NCI-H2107 treated with DMSO at 0.1 percent for 48 hours (cell line): ENCODE measurements around the gene DDIAS.
A peak's percentile ranks its signal among the peaks of the same experiment; 100 is the strongest.
"Not testable (repeated sequence)": the region's sequence is repeated elsewhere in the genome, so short reads cannot be mapped to it uniquely, and the experiment has no call there.

Experiments
- DNase-seq: peaks from one replicate; lab custom pipeline; 2025; ENCODE audit not compliant: unreplicated experiment; lab: John Stamatoyannopoulos, UW

Gene DDIAS

GRCh38 chr11:82920227-82920626 lies 18.7 kb downstream of the DDIAS start:
- not testable (repeated sequence) for DNase-seq

- not testable (repeated sequence) for DNase-seq
Observed at GRCh38 chr11:82922396-82923173, 21.0 kb downstream of the DDIAS start.

- DNase-seq = no peak
Observed at GRCh38 chr11:82924522-82925224, 23.1 kb downstream of the DDIAS start.

- peak; percentile 53 for DNase-seq
Observed at GRCh38 chr11:82927264-82927880, 25.8 kb downstream of the DDIAS start.

GRCh38 chr11:82929121-82929520 lies 27.6 kb downstream of the DDIAS start:
- DNase-seq = no peak

- DNase-seq = no peak
Observed at GRCh38 chr11:82930229-82930628, 28.7 kb downstream of the DDIAS start.

- no peak for DNase-seq
Observed at GRCh38 chr11:82930734-82931133, 29.2 kb downstream of the DDIAS start.

GRCh38 chr11:82932564-82932963 lies 31.0 kb downstream of the DDIAS start:
- DNase-seq = no peak

- no peak for DNase-seq
Observed at GRCh38 chr11:82936261-82936660, 34.7 kb downstream of the DDIAS start.

- DNase-seq = no peak
Observed at GRCh38 chr11:82937554-82937953, 36.0 kb downstream of the DDIAS start.

- no peak for DNase-seq
Observed at GRCh38 chr11:82939456-82939855, 37.9 kb downstream of the DDIAS start.

- no peak for DNase-seq
Observed at GRCh38 chr11:82942376-82942775, 40.8 kb downstream of the DDIAS start.

GRCh38 chr11:82943430-82943829 lies 41.9 kb downstream of the DDIAS start:
- DNase-seq = not testable (repeated sequence)

- DNase-seq = no peak
Observed at GRCh38 chr11:82944198-82944597, 42.7 kb downstream of the DDIAS start.

- DNase-seq = not testable (repeated sequence)
Observed at GRCh38 chr11:82945041-82945440, 43.5 kb downstream of the DDIAS start.

- no peak for DNase-seq
Observed at GRCh38 chr11:82945682-82946081, 44.1 kb downstream of the DDIAS start.

GRCh38 chr11:82949352-82949751 lies 47.8 kb downstream of the DDIAS start:
- DNase-seq = no peak

GRCh38 chr11:82950502-82950901 lies 49.0 kb downstream of the DDIAS start:
- DNase-seq = not testable (repeated sequence)

GRCh38 chr11:82955736-82956453 lies 54.4 kb downstream of the DDIAS start:
- not testable (repeated sequence) for DNase-seq

GRCh38 chr11:82959987-82960778 lies 58.6 kb downstream of the DDIAS start:
- DNase-seq = no peak

GRCh38 chr11:82960779-82961143 lies 59.2 kb downstream of the DDIAS start:
- peak; percentile 3 for DNase-seq
